Thyroid gland (tissue), 4 donors: ENCODE results near the gene BFSP1.

Source experiments
- POLR2A ChIP-seq, 2 donors: fragments of 450-650 bp; IDR thresholded peaks; one replicate each; pipeline ENCODE4 v1.6.1; 2017; ENCODE audit warnings: antibody characterized with exemption in 2 of 2, mild to moderate bottlenecking in 2 of 2, moderate library complexity in 1 of 2
- TF ChIP-seq, protein P1 (sequence below), 6 experiments: fragments of 200-600 bp in 3 of 6; fragments of 450-650 bp in 3 of 6; sonication (generic) in 3 of 6; IDR thresholded peaks; one replicate each; pipeline ENCODE4 v1.5.1; 2016 to 2019; ENCODE audit warnings: antibody characterized with exemption in 6 of 6, mild to moderate bottlenecking in 2 of 6, inconsistent platforms in 1 of 6, moderate library complexity in 1 of 6

- no peak for TF ChIP-seq POLR2A (IDR thresholded peaks at IDR 0.05)
- TF ChIP-seq, protein P1, sequence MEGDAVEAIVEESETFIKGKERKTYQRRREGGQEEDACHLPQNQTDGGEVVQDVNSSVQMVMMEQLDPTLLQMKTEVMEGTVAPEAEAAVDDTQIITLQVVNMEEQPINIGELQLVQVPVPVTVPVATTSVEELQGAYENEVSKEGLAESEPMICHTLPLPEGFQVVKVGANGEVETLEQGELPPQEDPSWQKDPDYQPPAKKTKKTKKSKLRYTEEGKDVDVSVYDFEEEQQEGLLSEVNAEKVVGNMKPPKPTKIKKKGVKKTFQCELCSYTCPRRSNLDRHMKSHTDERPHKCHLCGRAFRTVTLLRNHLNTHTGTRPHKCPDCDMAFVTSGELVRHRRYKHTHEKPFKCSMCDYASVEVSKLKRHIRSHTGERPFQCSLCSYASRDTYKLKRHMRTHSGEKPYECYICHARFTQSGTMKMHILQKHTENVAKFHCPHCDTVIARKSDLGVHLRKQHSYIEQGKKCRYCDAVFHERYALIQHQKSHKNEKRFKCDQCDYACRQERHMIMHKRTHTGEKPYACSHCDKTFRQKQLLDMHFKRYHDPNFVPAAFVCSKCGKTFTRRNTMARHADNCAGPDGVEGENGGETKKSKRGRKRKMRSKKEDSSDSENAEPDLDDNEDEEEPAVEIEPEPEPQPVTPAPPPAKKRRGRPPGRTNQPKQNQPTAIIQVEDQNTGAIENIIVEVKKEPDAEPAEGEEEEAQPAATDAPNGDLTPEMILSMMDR (IDR thresholded peaks at IDR 0.05) = no peak
Observed at GRCh38 chr20:17555106-17555505, 23.9 kb upstream of the BFSP1 start.
